ENCODE data around the gene MTR. TPM values are rescaled to one million over a fixed set of nuclear protein-coding genes. Genes with fewer than 3 reads are reported as not detected.
A peak's percentile ranks its signal among the peaks of the same experiment; 100 is the strongest.

The MTR gene
- total RNA-seq, 6 donors from 2014 or later: 21.0 to 44.0 (median 29.3) TPM

DNA sequence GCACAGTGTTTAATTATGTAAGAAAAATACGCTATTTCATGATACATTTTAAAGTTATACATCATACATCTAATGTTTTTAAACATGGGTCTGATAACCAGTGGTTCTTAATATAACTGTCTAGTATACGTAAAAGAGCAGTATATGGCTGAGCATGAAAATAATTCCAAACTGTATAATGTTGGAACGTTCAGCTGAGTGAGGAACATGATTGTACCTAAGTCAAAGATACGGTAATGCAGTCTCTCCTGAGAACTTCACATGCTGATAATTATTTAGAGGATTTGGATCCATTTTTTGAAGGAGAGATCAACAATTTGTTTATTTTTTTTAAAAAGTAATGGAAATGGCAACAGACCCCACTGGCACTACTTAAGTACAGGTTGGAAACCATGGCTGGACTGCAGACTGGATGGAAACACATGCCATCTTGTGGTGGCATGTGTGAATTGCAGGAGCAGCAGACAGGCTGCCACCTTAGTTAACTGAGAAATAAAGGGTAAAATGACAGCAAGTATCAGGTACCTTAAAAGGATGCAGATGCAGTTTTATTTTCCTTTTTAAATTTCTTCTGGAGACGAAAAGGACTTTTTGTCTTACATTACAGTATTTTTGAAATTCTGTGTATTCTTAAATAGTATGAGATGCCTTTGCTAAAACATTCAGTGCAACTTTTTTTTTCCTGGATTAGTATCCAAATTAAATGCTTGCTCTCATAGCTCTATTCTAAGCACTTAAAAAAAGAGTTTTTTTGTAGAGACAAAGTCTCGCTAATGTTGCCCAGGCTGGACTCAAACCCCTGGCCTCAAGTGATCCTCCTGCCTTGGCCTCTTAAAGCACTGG is 73.8 kb downstream of the MTR start:
- Histone ChIP-seq H3K9me3 (no peaks in the 10 kb centered on the region), H3K27ac (no peak overlapping the region), H3K4me3 (no peak overlapping the region), H3K27me3 (no peaks in the 10 kb centered on the region), H3K36me3 (peaks cover 0 to 55% (median 10%) of the 10 kb centered on the region in 4 donors), H3K4me1 (peaks cover 0 to 7% (median 0%) of the 10 kb centered on the region in 4 donors)
- TF ChIP-seq, protein P1, sequence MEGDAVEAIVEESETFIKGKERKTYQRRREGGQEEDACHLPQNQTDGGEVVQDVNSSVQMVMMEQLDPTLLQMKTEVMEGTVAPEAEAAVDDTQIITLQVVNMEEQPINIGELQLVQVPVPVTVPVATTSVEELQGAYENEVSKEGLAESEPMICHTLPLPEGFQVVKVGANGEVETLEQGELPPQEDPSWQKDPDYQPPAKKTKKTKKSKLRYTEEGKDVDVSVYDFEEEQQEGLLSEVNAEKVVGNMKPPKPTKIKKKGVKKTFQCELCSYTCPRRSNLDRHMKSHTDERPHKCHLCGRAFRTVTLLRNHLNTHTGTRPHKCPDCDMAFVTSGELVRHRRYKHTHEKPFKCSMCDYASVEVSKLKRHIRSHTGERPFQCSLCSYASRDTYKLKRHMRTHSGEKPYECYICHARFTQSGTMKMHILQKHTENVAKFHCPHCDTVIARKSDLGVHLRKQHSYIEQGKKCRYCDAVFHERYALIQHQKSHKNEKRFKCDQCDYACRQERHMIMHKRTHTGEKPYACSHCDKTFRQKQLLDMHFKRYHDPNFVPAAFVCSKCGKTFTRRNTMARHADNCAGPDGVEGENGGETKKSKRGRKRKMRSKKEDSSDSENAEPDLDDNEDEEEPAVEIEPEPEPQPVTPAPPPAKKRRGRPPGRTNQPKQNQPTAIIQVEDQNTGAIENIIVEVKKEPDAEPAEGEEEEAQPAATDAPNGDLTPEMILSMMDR (IDR thresholded peaks at IDR 0.05): peak; percentile 66 to 87 (median 80)
- no peak for TF ChIP-seq EP300 (IDR thresholded peaks at IDR 0.05)
- ATAC-seq (ENCODE audit: low FRiP score in 2 of 2) (peak in 1 of 2 donors; percentile 75), DNase-seq (peak in 1 of 2 donors; percentile 33)
- 93 to 95% methylated on average over 6 of the region's 6 CpGs for WGBS, 2 donors

DNA sequence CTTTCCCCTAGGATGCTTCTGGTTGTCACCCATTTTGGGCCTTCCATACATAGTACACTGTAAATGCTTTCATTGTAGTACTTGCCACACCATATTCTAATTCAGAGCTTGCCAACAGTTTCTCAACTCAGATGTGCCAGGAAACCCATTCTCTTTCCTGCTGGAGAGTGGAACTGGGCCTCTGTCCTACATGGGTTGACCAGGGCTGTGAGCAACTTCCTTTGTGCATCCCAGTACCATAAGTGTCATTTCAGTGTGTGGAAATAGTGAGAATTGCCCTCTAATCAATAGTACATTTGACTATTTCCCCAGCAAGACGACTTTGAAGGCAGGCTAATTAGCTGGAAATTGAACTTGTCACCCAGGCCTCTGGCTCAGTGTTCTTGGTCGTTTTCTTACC is 74.8 kb downstream of the MTR start:
- Histone ChIP-seq H3K9me3 (no peaks in the 10 kb centered on the region), H3K4me1 (peaks cover 0 to 7% (median 0%) of the 10 kb centered on the region in 4 donors), H3K27me3 (no peaks in the 10 kb centered on the region), H3K27ac (peak overlapping the region in 1 of 4 donors; percentile 8), H3K4me3 (no peak overlapping the region), H3K36me3 (peaks cover 1 to 54% (median 12%) of the 10 kb centered on the region in 4 donors)
- ATAC-seq (ENCODE audit: low FRiP score in 2 of 2) (peak in 1 of 2 donors; percentile 56), DNase-seq (no peak)
- TF ChIP-seq POLR2A (IDR thresholded peaks at IDR 0.05): no peak
- TF ChIP-seq, protein P1 (IDR thresholded peaks at IDR 0.05): no peak
- TF ChIP-seq POLR2AphosphoS5 (IDR thresholded peaks at IDR 0.05): no peak
- no peak for TF ChIP-seq EP300 (IDR thresholded peaks at IDR 0.05)
- 65 to 76% methylated on average over 2 of the region's 2 CpGs for WGBS, 2 donors

DNA sequence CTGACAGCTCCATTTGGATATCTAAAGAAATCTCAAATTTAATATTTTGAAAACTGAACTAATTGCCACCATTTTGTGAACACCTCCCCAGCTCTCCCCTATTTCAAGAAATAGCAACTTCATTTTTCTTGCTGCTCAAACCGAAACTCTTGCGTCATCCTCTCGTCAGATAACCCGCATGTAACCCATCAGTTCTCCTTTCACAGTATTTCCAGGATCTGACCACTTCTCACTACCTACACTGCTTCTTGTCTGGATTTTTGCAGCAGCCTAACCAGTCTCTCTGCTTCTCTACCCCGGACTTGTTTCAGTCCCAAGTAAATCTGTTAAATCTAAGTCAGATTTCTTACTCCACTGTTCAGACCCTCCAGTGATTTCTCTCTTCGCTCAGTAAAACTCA is 75.6 kb downstream of the MTR start:
- DNase-seq (peak in 1 of 2 donors; percentile 42), ATAC-seq (ENCODE audit: low FRiP score in 2 of 2) (peak; percentile 61 to 68)
- no peak overlapping the region for H3K4me3 ChIP-seq
- no peaks in the 10 kb centered on the region for H3K9me3 ChIP-seq
- TF ChIP-seq EP300 (IDR thresholded peaks at IDR 0.05) (no peak), POLR2AphosphoS5 (IDR thresholded peaks at IDR 0.05) (no peak), POLR2A (IDR thresholded peaks at IDR 0.05) (no peak)
- TF ChIP-seq, protein P1 (IDR thresholded peaks at IDR 0.05): no peak
- H3K36me3 ChIP-seq: peaks cover 6 to 59% (median 17%) of the 10 kb centered on the region in 4 donors
- WGBS, 2 donors: 76 to 82% methylated on average over 6 of the region's 6 CpGs
- no peaks in the 10 kb centered on the region for H3K27me3 ChIP-seq
- H3K27ac ChIP-seq: peak overlapping the region in 2 of 4 donors; percentile 27 to 30
- no peaks in the 10 kb centered on the region for H3K4me1 ChIP-seq

DNA sequence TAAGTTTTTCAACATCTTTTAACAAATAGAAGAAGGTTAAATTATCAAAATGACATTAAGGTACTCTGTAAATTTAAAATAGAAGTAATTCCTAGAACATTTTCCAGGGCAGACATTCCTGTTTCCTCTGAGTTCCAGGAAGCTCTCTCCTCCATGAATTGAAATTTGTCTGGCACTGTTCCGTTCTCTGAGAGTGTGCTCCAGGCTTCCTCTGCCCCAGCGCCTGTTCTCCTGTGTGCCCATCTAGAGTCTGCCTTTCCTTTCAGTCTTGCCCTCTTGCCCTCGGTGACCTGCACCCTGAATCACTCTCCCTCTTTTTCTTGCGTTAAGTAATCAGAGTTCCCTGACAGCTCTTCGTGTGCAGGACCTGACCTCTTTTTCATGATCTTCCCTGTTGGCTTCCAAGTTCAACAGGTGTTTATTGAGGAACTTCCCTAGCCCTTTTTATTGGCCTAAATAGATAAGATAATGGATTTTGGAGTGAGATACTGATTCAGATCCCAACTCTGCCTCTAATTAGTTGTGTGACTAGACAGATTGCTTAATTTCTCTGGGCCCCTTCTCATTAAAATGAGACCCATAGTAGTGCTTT is 77.1 kb downstream of the MTR start:
- no peaks in the 10 kb centered on the region for H3K4me1 ChIP-seq
- H3K36me3 ChIP-seq: peaks cover 0 to 61% (median 20%) of the 10 kb centered on the region in 4 donors
- 72 to 93% methylated on average over 5 of the region's 5 CpGs for WGBS, 2 donors
- no peak overlapping the region for H3K4me3 ChIP-seq
- DNase-seq (no peak), ATAC-seq (ENCODE audit: low FRiP score in 2 of 2) (no peak)
- no peaks in the 10 kb centered on the region for H3K9me3 ChIP-seq
- H3K27ac ChIP-seq: no peak overlapping the region
- H3K27me3 ChIP-seq: no peaks in the 10 kb centered on the region
- TF ChIP-seq, protein P1 (IDR thresholded peaks at IDR 0.05): no peak
- TF ChIP-seq POLR2AphosphoS5 (IDR thresholded peaks at IDR 0.05) (no peak), POLR2A (IDR thresholded peaks at IDR 0.05) (no peak), EP300 (IDR thresholded peaks at IDR 0.05) (no peak)
